HEK293T (cell line): ENCODE results near the gene C17orf100.

Source experiments
- BHLHE40 ChIP-seq: fragments of 450-650 bp; IDR thresholded peaks from 2 replicates; pipeline ENCODE4 v1.6.1; 2016; ENCODE audit warnings: mild to moderate bottlenecking, moderate library complexity, borderline replicate concordance
- FOXK2 ChIP-seq: fragments of 450-650 bp; IDR thresholded peaks from 2 replicates; pipeline ENCODE4 v1.6.1; 2016; ENCODE audit warnings: mild to moderate bottlenecking
- L3MBTL2 ChIP-seq: fragments of 450-650 bp; conservative IDR thresholded peaks from 2 replicates; pipeline ENCODE4 v1.6.1; 2016; ENCODE audit warnings: mild to moderate bottlenecking
- SP1 ChIP-seq: fragments of 450-650 bp; IDR thresholded peaks from 2 replicates; pipeline ENCODE4 v1.6.1; 2017
- SUZ12 ChIP-seq: fragments of 450-650 bp; IDR thresholded peaks from 2 replicates; pipeline ENCODE4 v1.6.1; 2016; ENCODE audit warnings: mild to moderate bottlenecking

- TF ChIP-seq SUZ12 (no peak), SP1 (no peak), L3MBTL2 (no peak), BHLHE40 (no peak), FOXK2 (no peak)
These were observed 24.5 kb upstream of the C17orf100 start for GRCh38 chr17:6627019-6627418.
